Esophagus muscularis mucosa (tissue), 4 donors: ENCODE data around the gene IFT88. TPM values are rescaled to one million over a fixed set of nuclear protein-coding genes. Genes with fewer than 3 reads are reported as not detected.

Source experiments
- DNase-seq: peaks from one replicate; pipeline ENCODE4 v3.0.0-alpha.2; 2017; ENCODE audit errors: extremely low spot score
- H3K27ac ChIP-seq, 4 donors: fragments of 200-600 bp; sonication (generic); replicated peaks in 1 of 4; 1 replicate in 3 of 4; 2 replicates in 1 of 4; pipeline ENCODE4 v1.5.1; 2016 to 2019; ENCODE audit warnings: mild to moderate bottlenecking in 1 of 4
- H3K27me3 ChIP-seq, 4 donors: fragments of 200-600 bp; sonication (generic); one replicate each; pipeline versions ENCODE4 v1.5.1 to v1.6.0; 2016 to 2019
- H3K36me3 ChIP-seq, 4 donors: fragments of 200-600 bp; sonication (generic); one replicate each; pipeline ENCODE4 v1.5.1; 2016 to 2019
- H3K4me1 ChIP-seq, 4 donors: fragments of 200-600 bp; sonication (generic); one replicate each; pipeline ENCODE4 v1.5.1; 2016 to 2019
- H3K4me3 ChIP-seq, 4 donors: fragments of 200-600 bp; sonication (generic); 1 replicate in 2 of 4; 2 replicates in 2 of 4; pipeline ENCODE4 v1.5.1; 2016 to 2019; ENCODE audit warnings: mild to moderate bottlenecking in 4 of 4, moderate library complexity in 1 of 4
- H3K9me3 ChIP-seq, 4 donors: fragments of 200-600 bp; sonication (generic); 1 replicate in 3 of 4; 2 replicates in 1 of 4; pipeline ENCODE4 v1.5.1; 2016 to 2019
- EP300 ChIP-seq: sonication (generic); formaldehyde crosslinking; IDR thresholded peaks from one replicate; pipeline ENCODE4 v1.6.1; 2017; ENCODE audit warnings: antibody characterized with exemption
- POLR2A ChIP-seq: fragments of 450-650 bp; IDR thresholded peaks from one replicate; pipeline ENCODE4 v1.6.1; 2017; ENCODE audit warnings: antibody characterized with exemption, moderate library complexity, mild to moderate bottlenecking, low read depth
- POLR2AphosphoS5 ChIP-seq, 2 donors: sonication (generic); formaldehyde crosslinking; IDR thresholded peaks; one replicate each; pipeline ENCODE4 v1.6.1; 2017; ENCODE audit warnings: antibody characterized with exemption in 2 of 2
- WGBS: methylation state at CpG from one replicate; pipeline ENCODE4 v1.1.5; 2018; 5-methylcytosine and 5-hydroxymethylcytosine counted together
- intact Hi-C: fragments of 100-400 bp; cut with DNase I; formaldehyde crosslinking; loops from one replicate; pipeline ENCODE4 v1.15.1; 2023
- total RNA-seq, 4 donors: library from RNA; depleted of rRNA; stranded (reverse); fragments of >200 nt; gene quantifications; one replicate each; pipeline versions ENCODE4 v1.1.0 to v1.2.1, GENCODE V29; 2016
- TF ChIP-seq, protein P1 (sequence below), 3 experiments: fragments of 200-600 bp in 2 of 3; fragments of 450-650 bp in 1 of 3; sonication (generic) in 2 of 3; IDR thresholded peaks; one replicate each; pipeline ENCODE4 v1.5.1; 2017 to 2019; ENCODE audit warnings: antibody characterized with exemption in 3 of 3, mild to moderate bottlenecking in 2 of 3, moderate library complexity in 1 of 3

IFT88 gene
- total RNA-seq, 4 donors from 2014 or later: 10.4 to 13.7 (median 11.5) TPM

DNA sequence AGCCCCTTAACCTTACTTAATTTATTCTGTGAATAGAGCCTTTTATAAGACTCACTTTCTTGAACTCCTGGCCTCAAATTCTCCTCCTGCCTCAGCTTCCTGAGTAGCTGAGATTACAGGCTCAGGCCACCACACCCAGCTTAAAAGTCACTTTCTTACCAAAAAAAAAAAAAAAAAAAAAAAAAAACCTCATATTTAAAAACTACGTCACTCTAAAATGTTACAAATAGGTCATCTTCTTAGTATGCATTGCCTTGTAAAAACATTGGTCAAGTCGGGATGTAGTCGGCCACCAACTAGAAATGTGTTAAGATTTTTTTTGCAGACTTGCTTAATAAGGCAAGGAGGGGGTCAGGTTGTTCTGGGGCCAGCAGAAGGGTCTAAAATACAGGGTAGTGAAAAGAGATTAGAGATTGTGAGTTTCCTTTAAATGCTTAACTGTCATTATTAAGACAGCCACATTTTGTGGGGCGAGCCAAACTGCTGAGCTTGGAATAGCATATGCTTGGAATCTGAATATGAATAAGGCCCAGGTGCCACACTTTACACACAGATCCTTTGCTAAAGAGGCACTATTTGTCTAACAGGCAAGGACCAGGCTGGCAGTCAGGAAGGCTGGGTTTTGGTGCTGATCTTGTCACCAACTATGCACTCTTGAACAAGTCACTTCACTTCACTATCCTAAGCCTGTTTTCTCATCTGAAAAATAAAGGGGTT is 120.1 kb downstream of the IFT88 start:
- H3K9me3 ChIP-seq: no peaks in the 10 kb centered on the region
- H3K27ac ChIP-seq: no peak overlapping the region
- no peaks in the 10 kb centered on the region for H3K27me3 ChIP-seq
- H3K4me1 ChIP-seq: no peaks in the 10 kb centered on the region
- peaks cover 0 to 17% (median 6%) of the 10 kb centered on the region in 4 donors for H3K36me3 ChIP-seq
- H3K4me3 ChIP-seq: no peak overlapping the region
- DNase-seq: no peak
- intact Hi-C loops: no loop called here
- no peak for TF ChIP-seq POLR2A
- TF ChIP-seq EP300: no peak
- no peak for TF ChIP-seq POLR2AphosphoS5 (IDR thresholded peaks at IDR 0.05)
- TF ChIP-seq, protein P1, sequence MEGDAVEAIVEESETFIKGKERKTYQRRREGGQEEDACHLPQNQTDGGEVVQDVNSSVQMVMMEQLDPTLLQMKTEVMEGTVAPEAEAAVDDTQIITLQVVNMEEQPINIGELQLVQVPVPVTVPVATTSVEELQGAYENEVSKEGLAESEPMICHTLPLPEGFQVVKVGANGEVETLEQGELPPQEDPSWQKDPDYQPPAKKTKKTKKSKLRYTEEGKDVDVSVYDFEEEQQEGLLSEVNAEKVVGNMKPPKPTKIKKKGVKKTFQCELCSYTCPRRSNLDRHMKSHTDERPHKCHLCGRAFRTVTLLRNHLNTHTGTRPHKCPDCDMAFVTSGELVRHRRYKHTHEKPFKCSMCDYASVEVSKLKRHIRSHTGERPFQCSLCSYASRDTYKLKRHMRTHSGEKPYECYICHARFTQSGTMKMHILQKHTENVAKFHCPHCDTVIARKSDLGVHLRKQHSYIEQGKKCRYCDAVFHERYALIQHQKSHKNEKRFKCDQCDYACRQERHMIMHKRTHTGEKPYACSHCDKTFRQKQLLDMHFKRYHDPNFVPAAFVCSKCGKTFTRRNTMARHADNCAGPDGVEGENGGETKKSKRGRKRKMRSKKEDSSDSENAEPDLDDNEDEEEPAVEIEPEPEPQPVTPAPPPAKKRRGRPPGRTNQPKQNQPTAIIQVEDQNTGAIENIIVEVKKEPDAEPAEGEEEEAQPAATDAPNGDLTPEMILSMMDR (IDR thresholded peaks at IDR 0.05): no peak
- WGBS: 82% methylated on average over 4 of the region's 4 CpGs

DNA sequence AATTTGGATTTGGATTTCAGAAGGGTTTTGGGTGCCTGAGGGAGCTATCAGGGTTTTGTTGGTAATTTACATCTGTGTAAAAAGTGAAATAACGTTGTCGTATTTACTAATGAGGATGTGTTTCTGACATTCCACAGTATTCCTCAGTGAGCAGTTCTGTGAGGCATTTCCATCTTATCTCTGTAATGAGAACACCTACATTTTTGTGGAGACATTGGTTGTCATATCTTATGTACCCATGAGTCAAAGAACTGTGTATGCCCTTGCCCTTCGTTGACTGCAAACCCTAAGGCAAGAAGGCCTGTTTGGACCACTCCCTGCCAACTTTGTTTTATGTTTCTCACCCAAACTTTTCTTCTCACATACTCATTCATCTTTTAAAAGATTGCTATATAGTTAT is 122.3 kb downstream of the IFT88 start:
- peaks cover 0 to 12% (median 6%) of the 10 kb centered on the region in 4 donors for H3K36me3 ChIP-seq

DNA sequence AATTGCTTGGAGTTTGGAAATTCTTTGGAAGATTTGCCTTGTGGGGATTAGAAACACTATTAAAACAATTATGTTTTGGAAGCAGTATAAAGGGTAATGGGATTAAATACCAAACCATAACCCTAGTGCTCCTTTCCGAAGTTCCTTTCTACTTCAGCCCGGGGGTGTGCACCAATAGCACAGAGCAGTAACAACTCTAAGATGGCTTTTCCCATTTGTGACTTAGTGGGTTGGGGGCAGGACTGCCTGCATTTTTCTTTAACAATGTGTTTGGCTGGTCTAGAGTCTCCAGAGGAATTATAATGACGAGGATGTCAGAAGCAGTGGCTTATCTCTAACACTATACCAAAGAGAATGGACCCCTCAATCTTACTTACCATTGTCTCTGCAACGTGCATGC is 124.7 kb downstream of the IFT88 start:
- Histone ChIP-seq H3K4me3 (no peak overlapping the region), H3K27ac (no peak overlapping the region), H3K36me3 (peaks cover 0 to 12% (median 6%) of the 10 kb centered on the region in 4 donors), H3K9me3 (no peaks in the 10 kb centered on the region), H3K4me1 (no peaks in the 10 kb centered on the region), H3K27me3 (no peaks in the 10 kb centered on the region)
- no peak for TF ChIP-seq EP300
- no peak for TF ChIP-seq POLR2AphosphoS5 (IDR thresholded peaks at IDR 0.05)
- TF ChIP-seq, protein P1 (IDR thresholded peaks at IDR 0.05): no peak
- TF ChIP-seq POLR2A: no peak
- WGBS: 68% methylated on average over 4 of the region's 4 CpGs
- intact Hi-C loops: no loop called here
- DNase-seq: no peak

More for the DNA sequence above, 122.3 kb downstream of the IFT88 start:
- no peak for DNase-seq
- Histone ChIP-seq H3K9me3 (no peaks in the 10 kb centered on the region), H3K27me3 (no peaks in the 10 kb centered on the region), H3K4me3 (no peak overlapping the region), H3K4me1 (no peaks in the 10 kb centered on the region), H3K27ac (no peak overlapping the region)
- intact Hi-C loops: no loop called here
- no peak for TF ChIP-seq POLR2AphosphoS5 (IDR thresholded peaks at IDR 0.05)
- TF ChIP-seq, protein P1 (IDR thresholded peaks at IDR 0.05): no peak
- TF ChIP-seq EP300: no peak
- TF ChIP-seq POLR2A: no peak
- WGBS: 94% methylated on average over 3 of the region's 3 CpGs

DNA sequence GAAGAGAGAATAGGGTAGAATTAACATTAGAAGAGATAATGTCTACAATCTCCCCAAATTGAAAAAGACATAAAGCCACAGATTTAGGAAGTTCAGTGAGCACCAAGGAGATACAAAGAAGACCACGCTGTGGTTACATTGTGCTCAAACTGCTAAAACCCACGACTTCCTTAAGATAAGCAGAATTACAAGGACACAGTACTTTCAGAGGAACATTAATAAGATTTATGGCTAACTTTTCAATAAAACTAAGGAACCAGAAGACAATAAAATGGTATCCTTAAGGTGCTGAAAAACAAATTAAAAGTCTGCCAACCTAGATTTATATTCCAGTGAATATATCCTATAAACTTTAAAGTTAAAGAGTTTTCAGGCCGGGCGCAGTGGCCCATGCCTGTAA is 129.1 kb downstream of the IFT88 start:
- WGBS: 80% methylated on average over 4 of the region's 4 CpGs
- H3K4me1 ChIP-seq: no peaks in the 10 kb centered on the region
- intact Hi-C loops: no loop called here
- no peak overlapping the region for H3K27ac ChIP-seq
- no peak for DNase-seq
- no peak for TF ChIP-seq EP300
- TF ChIP-seq, protein P1 (IDR thresholded peaks at IDR 0.05): no peak
- no peak for TF ChIP-seq POLR2AphosphoS5 (IDR thresholded peaks at IDR 0.05)
- no peak for TF ChIP-seq POLR2A
- H3K27me3 ChIP-seq: no peaks in the 10 kb centered on the region
- H3K4me3 ChIP-seq: no peak overlapping the region
- H3K36me3 ChIP-seq: peaks cover 0 to 9% (median 4%) of the 10 kb centered on the region in 4 donors
- H3K9me3 ChIP-seq: no peaks in the 10 kb centered on the region

DNA sequence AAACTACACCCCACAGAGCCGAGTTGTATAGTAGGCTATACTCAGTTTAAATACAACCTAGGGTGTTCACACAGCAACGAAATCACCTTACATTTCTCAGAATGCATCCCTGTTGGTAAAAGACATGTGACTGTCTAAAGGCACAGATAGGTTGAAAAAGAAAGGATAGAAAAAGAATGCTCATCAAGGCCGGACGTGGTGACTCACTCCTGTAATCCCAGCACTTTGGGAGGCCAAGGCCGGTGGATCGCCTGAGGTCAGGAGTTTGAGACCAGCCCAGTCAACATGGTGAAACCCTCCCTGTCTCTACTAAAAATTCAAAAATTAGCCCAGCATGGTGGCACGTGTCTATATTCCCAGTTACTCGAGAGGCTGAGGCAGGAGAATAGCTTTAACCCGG is 132.8 kb downstream of the IFT88 start:
- no peak overlapping the region for H3K27ac ChIP-seq
- no peak overlapping the region for H3K4me3 ChIP-seq
- WGBS: 94% methylated on average over 9 of the region's 9 CpGs
- H3K4me1 ChIP-seq: peaks cover 7 to 22% (median 19%) of the 10 kb centered on the region in 4 donors
- TF ChIP-seq EP300 (no peak), POLR2A (no peak), POLR2AphosphoS5 (IDR thresholded peaks at IDR 0.05) (no peak)
- TF ChIP-seq, protein P1 (IDR thresholded peaks at IDR 0.05): no peak
- no peaks in the 10 kb centered on the region for H3K27me3 ChIP-seq
- DNase-seq: no peak
- no peaks in the 10 kb centered on the region for H3K9me3 ChIP-seq
- intact Hi-C loops: no loop called here
- H3K36me3 ChIP-seq: no peaks in the 10 kb centered on the region
